ENCODE data around the gene CDC25B. TPM values are rescaled to one million over a fixed set of nuclear protein-coding genes. Genes with fewer than 3 reads are reported as not detected.

CDC25B gene
- total and polyA plus RNA-seq, 2 of the 8 experiments (the other 6 are each of a cell fraction or from before 2014, with no cell fraction given) = 21.7 to 31.2 TPM

DNA sequence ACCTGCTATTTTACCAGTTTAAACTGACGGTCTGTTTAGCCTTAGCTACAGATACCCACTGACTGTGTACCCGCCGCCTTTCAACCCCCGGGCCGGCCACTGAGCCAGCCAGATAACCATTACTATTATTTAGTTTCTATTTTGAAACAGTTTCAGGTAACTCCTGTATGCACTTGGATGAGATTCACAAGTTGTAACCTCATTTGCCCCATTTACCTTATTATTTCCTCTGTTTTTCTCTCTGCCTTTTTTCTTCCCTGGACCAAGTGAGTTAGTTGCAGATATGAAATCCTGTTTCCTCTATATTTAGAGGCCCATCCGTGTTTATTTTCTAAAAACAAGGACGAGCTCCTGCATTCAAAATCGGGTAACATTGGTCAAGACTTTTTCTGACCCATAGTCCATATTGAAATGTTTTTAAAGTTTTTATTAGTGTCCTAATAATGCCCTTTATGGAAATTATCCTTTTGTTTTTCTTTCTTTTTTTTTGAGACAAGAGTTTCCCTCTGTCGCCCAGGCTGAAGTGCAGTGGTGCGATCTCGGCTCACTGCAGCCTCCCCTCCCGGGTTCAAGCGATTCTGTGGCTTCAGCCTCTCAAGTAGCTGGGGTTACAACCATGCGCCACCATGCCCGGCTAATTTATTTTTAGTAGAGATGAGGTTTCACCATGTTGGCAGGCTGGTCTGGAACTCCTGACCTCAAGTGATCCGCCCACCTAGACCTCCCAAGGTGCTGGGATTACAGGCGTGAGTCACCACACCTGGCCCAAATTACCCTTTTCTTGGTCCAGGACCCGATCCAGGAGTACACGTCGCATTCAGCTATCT lies 25.0 kb downstream of the CDC25B start:
- no peak overlapping the region; the same call in 1 of the 2 replicates for H2AFZ ChIP-seq (ENCODE audit: low read length)
- FAIRE-seq (no peak), DNase-seq (ENCODE audit: low read depth in 1 of 2, low spot score in 2 of 2) (no peak)
- H2AK5ac ChIP-seq (ENCODE audit: low read depth, low read length) = no peak overlapping the region
- H3K27ac ChIP-seq (ENCODE audit: low read depth, low read length) = peak overlapping the region; percentile 92
- H2BK12ac ChIP-seq (ENCODE audit: low read depth, low read length) = no peak overlapping the region
- H3K27me3 ChIP-seq (replicated peaks in 1 of 4; ENCODE audit: control insufficient read depth in 3 of 4, extremely low read depth in 1 of 4, insufficient read depth in 3 of 4, low read length in 3 of 4) = no peaks in the 10 kb centered on the region
- no peak overlapping the region for H3K4ac ChIP-seq (replicated peaks; ENCODE audit: insufficient read length, low read depth, low read length)
- peaks cover 0 to 8% (median 3%) of the 10 kb centered on the region in 4 experiments; a peak in 4 of 7 replicates for H3K4me1 ChIP-seq (replicated peaks in 1 of 4; ENCODE audit: control insufficient read depth in 3 of 4, insufficient read depth in 4 of 4, low read length in 3 of 4)
- peak overlapping the region; percentile 51; the same call in 1 of the 2 replicates for H3K18ac ChIP-seq (ENCODE audit: extremely low read depth, low read length)
- ChIA-PET CTCF (ENCODE audit: partially characterized antibody) (interaction anchor here (0.6 to 10.6 kb wide), 14 partner anchors 9 to 72 kb away, joined by 3 to 128 read pairs (median 7); partner anchors contain the start of genes ADISSP, CENPB and SPEF1), POLR2A (ENCODE audit: partially characterized antibody) (interaction anchor here (0.9 to 4.5 kb wide), 11 partner anchors 11 to 252 kb away, joined by 3 to 29 read pairs (median 3); partner anchors contain the start of gene CENPB)
- H4K5ac ChIP-seq (ENCODE audit: insufficient read length, low read depth, low read length) = no peak overlapping the region
- no peak overlapping the region; the same call in 1 of the 2 replicates for H2BK5ac ChIP-seq (ENCODE audit: low read depth, low read length)
- no peak overlapping the region for H2BK15ac ChIP-seq (ENCODE audit: low read length)
- no peak overlapping the region for H3K23ac ChIP-seq (ENCODE audit: insufficient read length)
- H3K79me2 ChIP-seq (ENCODE audit: control insufficient read depth in 1 of 2, insufficient read depth in 2 of 2, low read length in 2 of 2) = no peaks in the 10 kb centered on the region
- peak overlapping the region; percentile 79 to 96 (median 90) for H3K4me3 ChIP-seq (ENCODE audit: extremely low read depth in 1 of 4, insufficient read depth in 2 of 4, low read depth in 3 of 4, low read length in 4 of 4)
- H3K14ac ChIP-seq (ENCODE audit: insufficient read length) = no peak overlapping the region
- H4K20me1 ChIP-seq (replicated peaks in 1 of 2; ENCODE audit: control insufficient read depth in 1 of 2, insufficient read depth in 2 of 2, low read length in 2 of 2) = no peaks in the 10 kb centered on the region
- no peak overlapping the region for H2BK120ac ChIP-seq (replicated peaks; ENCODE audit: low read depth, low read length)
- 63% methylated on average over 20 of the region's 20 CpGs; no CpG with 5 or more reads in 1 of the 2 experiments for WGBS, 2 experiments (ENCODE audit: extremely low coverage in 1 of 2, insufficient coverage in 1 of 2, insufficient read length in 1 of 2, insufficient replicate concordance in 2 of 2, low coverage in 1 of 2, low lambda C conversion rate in 2 of 2, missing lambda C conversion rate in 1 of 2)
- H3K56ac ChIP-seq (replicated peaks; ENCODE audit: insufficient read length, low read depth, low read length) = no peak overlapping the region
- H2BK20ac ChIP-seq (ENCODE audit: low read length) = no peak overlapping the region
- H3K4me2 ChIP-seq (ENCODE audit: insufficient read depth in 1 of 2, low read depth in 2 of 2, low read length in 2 of 2) = peak overlapping the region; percentile 25 to 79
- TF ChIP-seq SIN3A (conservative IDR thresholded peaks at IDR 0.05 in 1 of 2, IDR thresholded peaks at IDR 0.05 in 1 of 2; ENCODE audit: low read depth in 1 of 2, low read length in 2 of 2) = no peak
- TF ChIP-seq CBX8 (IDR thresholded peaks at IDR 0.05; ENCODE audit: borderline replicate concordance, low read depth, low read length) = no peak
- no peaks in the 10 kb centered on the region for H3K79me1 ChIP-seq (ENCODE audit: low read depth, low read length)
- H4K8ac ChIP-seq (ENCODE audit: extremely low read depth, insufficient read depth, low read length) = peak overlapping the region; percentile 79; the same call in 1 of the 2 replicates
- H3K36me3 ChIP-seq (ENCODE audit: control insufficient read depth in 2 of 4, insufficient read depth in 4 of 4, low read length in 3 of 4) = no peaks in the 10 kb centered on the region
- peaks cover 4% of the 10 kb centered on the region; the same call in 1 of the 2 replicates for H3K23me2 ChIP-seq (ENCODE audit: low read depth, low read length)
- no peak overlapping the region for H4K91ac ChIP-seq (replicated peaks; ENCODE audit: insufficient read length, low read length)
- H3K9me3 ChIP-seq (ENCODE audit: insufficient read depth in 2 of 2, low read depth in 1 of 2, low read length in 1 of 2) = no peaks in the 10 kb centered on the region
- H3K9ac ChIP-seq (replicated peaks in 1 of 4; ENCODE audit: extremely low read depth in 1 of 4, low read depth in 3 of 4, low read length in 3 of 4) = peak overlapping the region in 3 of 4 experiments; percentile 79 to 96 (median 93); a peak in 6 of 7 replicates

Measured in H1 (cell line).